Panc1 (cell line): ENCODE measurements around the gene TADA2B. TPM values are rescaled to one million over a fixed set of nuclear protein-coding genes. Genes with fewer than 3 reads are reported as not detected.

Source experiments
- ATAC-seq: fragments of 200-7000 bp; cut with Tn5 transposase; 2 replicates; pipeline ENCODE4 v1.9.1; 2020; ENCODE audit warnings: mild to moderate bottlenecking, moderate library complexity
- Bru-seq: library from RNA; stranded (reverse); fragments of 400-500 nt; gene quantifications from one replicate; lab custom pipeline; 2021; lab: Mats Ljungman, UMichigan
- BruChase-seq, 2 experiments: library from RNA; stranded (reverse); fragments of 400-500 nt; gene quantifications; one replicate each; lab custom pipeline; 2021; lab: Mats Ljungman, UMichigan
- BruUV-seq: library from RNA; stranded (reverse); fragments of 400-500 nt; replicated peaks from 2 replicates; lab custom pipeline; 2021; lab: Mats Ljungman, UMichigan
- CTCF ChIA-PET: fragments of 300-600 bp; sonication (Branson Sonifier 250); formaldehyde crosslinking; loops from one replicate; lab custom pipeline; 2022; ENCODE audit warnings: antibody characterized with exemption; lab: Charles Lee
- POLR2A ChIA-PET: fragments of 300-600 bp; sonication (Branson Sonifier 250); formaldehyde crosslinking; loops from one replicate; lab custom pipeline; 2022; ENCODE audit warnings: antibody characterized with exemption; lab: Charles Lee
- DNase-seq: peaks from one replicate; pipeline ENCODE4 v3.0.0-alpha.2; 2010; ENCODE audit warnings: low read depth, low spot score
- H3K27ac ChIP-seq: 2 replicates; pipeline ENCODE4 v1.5.1; 2011; ENCODE audit warnings: mild to moderate bottlenecking, low read length, inconsistent platforms
- H3K27me3 ChIP-seq: fragments of 200-500 bp; sonication (Bioruptor generic); 2 replicates; pipeline ENCODE4 v1.6.0; 2014; ENCODE audit warnings: low read length, inconsistent platforms; ENCODE audit not compliant: control insufficient read depth, insufficient read depth
- H3K36me3 ChIP-seq: fragments of 200-500 bp; sonication (Bioruptor generic); 2 replicates; pipeline ENCODE4 v1.5.1; 2014; ENCODE audit warnings: inconsistent platforms, mild to moderate bottlenecking, low read length, moderate library complexity; ENCODE audit not compliant: control insufficient read depth, insufficient read depth
- H3K4me1 ChIP-seq: 2 replicates; pipeline ENCODE4 v1.5.1; 2011; ENCODE audit warnings: inconsistent platforms, mild to moderate bottlenecking, low read length, moderate library complexity; ENCODE audit not compliant: control insufficient read depth, insufficient read depth
- H3K4me3 ChIP-seq, 2 experiments: 2 replicates each; pipeline ENCODE4 v1.5.1; 2011 to 2012; ENCODE audit warnings: low read depth in 2 of 2, low read length in 2 of 2, mild to moderate bottlenecking in 2 of 2, inconsistent platforms in 1 of 2, moderate library complexity in 1 of 2
- H3K9me3 ChIP-seq: fragments of 200-500 bp; sonication (Bioruptor generic); 2 replicates; pipeline ENCODE4 v1.5.1; 2014; ENCODE audit warnings: low read depth, mild to moderate bottlenecking, inconsistent platforms, low read length, moderate library complexity; ENCODE audit not compliant: control insufficient read depth, insufficient read depth
- CTCF ChIP-seq: fragments of 450-650 bp; IDR thresholded peaks from 2 replicates; pipeline ENCODE4 v1.5.1; 2017; ENCODE audit warnings: mild to moderate bottlenecking
- POLR2AphosphoS5 ChIP-seq: IDR thresholded peaks from 2 replicates; pipeline ENCODE4 v1.6.1; 2012; ENCODE audit warnings: mild to moderate bottlenecking, low read depth, low read length, moderate library complexity
- REST ChIP-seq, 2 experiments: IDR thresholded peaks; 2 replicates each; pipeline ENCODE4 v1.6.1; 2011 to 2012; ENCODE audit warnings: low read depth in 2 of 2, control low read depth in 1 of 2, low read length in 1 of 2, mild to moderate bottlenecking in 1 of 2, moderate library complexity in 1 of 2; ENCODE audit not compliant: insufficient read depth in 1 of 2
- SIN3A ChIP-seq: IDR thresholded peaks from 2 replicates; pipeline ENCODE4 v1.6.1; 2012; ENCODE audit warnings: low read depth, mild to moderate bottlenecking, low read length, moderate library complexity, borderline replicate concordance; ENCODE audit not compliant: insufficient read depth
- TCF7L2 ChIP-seq: IDR thresholded peaks from 2 replicates; pipeline ENCODE4 v1.6.1; 2011; ENCODE audit warnings: mild to moderate bottlenecking, low read depth, low read length, inconsistent platforms
- in situ Hi-C: cut with HindIII; loops from 2 replicates; pipeline ENCODE4 v1.10.0; 2016; ENCODE audit warnings: low sequenced_read_pairs, low pct_unique_long_range_greater_than_20kb
- intact Hi-C: fragments of 100-400 bp; cut with micrococcal nuclease; formaldehyde crosslinking; loops from one replicate; pipeline ENCODE4 v1.10.0; 2022; ENCODE audit not compliant: unreplicated experiment
- long read RNA-seq: library from polyadenylated mRNA; unstranded; transcript quantifications from one replicate; pipeline ENCODE4 v2.0.0, GENCODE V29; 2021; ENCODE audit not compliant: unreplicated experiment
- polyA plus RNA-seq: library from polyadenylated mRNA; unstranded; fragments of >200 nt; gene quantifications from one replicate; pipeline ENCODE4 v1.2.1, GENCODE V29; 2012; ENCODE audit warnings: missing spikeins; ENCODE audit not compliant: insufficient read length
- total RNA-seq: library from RNA; stranded (reverse); gene quantifications from one replicate; pipeline ENCODE4 v1.2.1, GENCODE V29; 2021; ENCODE audit not compliant: unreplicated experiment

Gene TADA2B
- total RNA-seq (17.6 TPM), Bru-seq, nascent RNA (percentile 62 among the genes with signal in this experiment), BruChase-seq, experiment 1, labeled RNA remaining after a 2-hour chase (percentile 83 among the genes with signal in this experiment), BruChase-seq, experiment 2, labeled RNA remaining after a 6-hour chase (percentile 80 among the genes with signal in this experiment)
- polyA plus RNA-seq, result 21.4 TPM
- long read RNA-seq, full-length matches to known transcripts, result 69 of 70 reads
- long read RNA-seq, partial matches to known transcripts, result 0 of 70 reads
- long read RNA-seq, other reads (novel, unspliced or antisense), result 1 of 70 reads

- DNase-seq (no peak), ATAC-seq (peak; percentile 40)
- H3K4me1 ChIP-seq, result peaks cover 30% of the 10 kb centered on the region
- in situ Hi-C loops (no loop called here), intact Hi-C loops (no loop called here)
- no peaks in the 10 kb centered on the region for H3K9me3 ChIP-seq
- CTCF ChIA-PET, result interaction anchor here (0.6 kb wide), 1 partner anchor 38 kb away, joined by 10 read pairs; no protein-coding TSS in a partner anchor
- no peaks in the 10 kb centered on the region for H3K36me3 ChIP-seq
- TF ChIP-seq REST (IDR thresholded peaks at IDR 0.05; ENCODE audit: insufficient read depth in 1 of 2, low read depth in 2 of 2, low read length in 1 of 2), result no peak
- no peak for TF ChIP-seq SIN3A
- TF ChIP-seq CTCF, result no peak; the same call in 1 of the 2 replicates
- no peak for TF ChIP-seq POLR2AphosphoS5
- no peak for TF ChIP-seq TCF7L2
- peak within 1 kb of the TSS; percentile 81 for H3K27ac ChIP-seq
- POLR2A ChIA-PET, result no interaction called here
- no peaks in the 10 kb centered on the region for H3K27me3 ChIP-seq
- H3K4me3 ChIP-seq, result peak within 1 kb of the TSS; percentile 76 to 80
- no TSS peak for BruUV-seq
Observed at GRCh38 chr4:7043284-7044136, at the start of gene TADA2B. Gene TADA2B, plus strand, starts transcription at chr4:7043372. Its CDS starts 208 bp downstream, at chr4:7043580.

- peaks cover 7% of the 10 kb centered on the region for H3K4me1 ChIP-seq
- DNase-seq (no peak), ATAC-seq (no peak)
- no peak overlapping the region for H3K4me3 ChIP-seq
- POLR2A ChIA-PET, result no interaction called here
- H3K27ac ChIP-seq, result no peak overlapping the region
- BruUV-seq, result no TSS peak
- H3K36me3 ChIP-seq, result peaks cover 8% of the 10 kb centered on the region
- intact Hi-C loops (no loop called here), in situ Hi-C loops (no loop called here)
- H3K9me3 ChIP-seq, result no peaks in the 10 kb centered on the region
- CTCF ChIA-PET, result no interaction called here
- no peaks in the 10 kb centered on the region for H3K27me3 ChIP-seq
- TF ChIP-seq TCF7L2 (no peak), CTCF (no peak), POLR2AphosphoS5 (no peak), SIN3A (no peak), REST (IDR thresholded peaks at IDR 0.05; ENCODE audit: insufficient read depth in 1 of 2, low read depth in 2 of 2, low read length in 1 of 2) (no peak)
Observed at GRCh38 chr4:6996481-6996880, 46.7 kb upstream of the TADA2B start.
